GM19193 (cell line): ENCODE results near the gene EIF4A2.
A peak's percentile ranks its signal among the peaks of the same experiment; 100 is the strongest.

ENCODE experiments used
- POLR2A ChIP-seq: IDR thresholded peaks from 4 replicates; pipeline ENCODE4 v1.6.1; 2011; ENCODE audit not compliant: insufficient read depth, insufficient read length; ENCODE audit errors: extremely low read depth

EIF4A2 gene

GRCh38 chr3:186783058-186783730, at the start of gene EIF4A2:
Gene EIF4A2 (plus strand): TSS chr3:186783577. CDS start chr3:186783611, 34 bp downstream.
- peak; percentile 100 for TF ChIP-seq POLR2A

DNA sequence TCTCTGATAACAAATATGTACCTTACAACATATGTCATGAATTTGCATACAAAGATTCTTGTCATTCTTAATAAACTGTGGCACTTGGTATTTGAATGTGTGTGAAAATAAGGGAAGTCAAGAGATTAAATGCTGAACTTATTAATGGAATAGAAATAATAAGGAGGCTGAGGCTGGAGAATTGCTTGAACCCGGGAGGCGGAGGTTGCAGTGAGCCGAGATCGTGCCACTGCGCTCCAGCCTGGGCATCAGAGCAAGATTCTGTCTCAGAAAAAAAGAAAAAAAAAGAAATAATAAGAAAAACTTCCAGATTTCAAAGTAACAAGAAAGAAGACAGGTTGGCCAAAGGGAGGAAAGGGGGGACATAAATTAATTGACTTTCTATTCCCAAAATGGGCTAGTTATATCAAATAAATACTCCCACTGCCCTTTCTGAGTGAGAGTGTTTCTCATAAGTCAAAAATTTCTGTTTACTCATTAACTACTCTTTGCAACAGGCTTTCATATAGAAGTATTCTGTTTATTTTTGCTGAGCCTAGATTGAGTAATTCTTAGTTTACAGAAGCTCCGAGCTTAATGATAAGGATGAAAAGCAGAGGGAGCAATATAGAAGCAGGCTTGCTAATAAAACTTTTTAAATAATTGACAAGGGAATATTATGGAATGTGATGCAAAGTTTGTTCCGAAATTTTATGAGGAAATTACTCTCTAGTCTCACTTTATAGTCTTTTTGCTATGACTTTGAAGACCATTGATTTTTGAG, 40.6 kb upstream of the EIF4A2 start:
- no peak for TF ChIP-seq POLR2A

DNA sequence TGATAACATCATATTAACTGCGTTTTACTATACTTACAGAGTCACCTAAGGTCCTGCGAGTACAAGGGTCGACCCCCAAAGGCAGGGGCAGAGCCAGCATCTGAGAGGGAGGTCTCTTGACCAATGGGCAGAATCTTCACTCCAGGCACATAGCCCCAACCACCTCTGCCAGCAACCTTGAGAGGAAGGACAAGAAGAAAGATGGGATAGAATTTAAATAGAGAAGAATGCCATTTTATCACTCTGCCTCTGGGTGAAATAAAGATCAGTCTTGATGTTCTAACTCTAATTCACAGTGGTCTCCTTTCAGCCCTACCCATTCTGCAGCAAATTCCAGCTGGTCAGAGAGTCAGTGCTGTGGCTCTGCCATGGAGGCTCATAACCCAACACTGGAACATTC, 39.7 kb upstream of the EIF4A2 start:
- TF ChIP-seq POLR2A, result no peak

GRCh38 chr3:186746008-186746407, 37.4 kb upstream of the EIF4A2 start:
- no peak for TF ChIP-seq POLR2A

DNA sequence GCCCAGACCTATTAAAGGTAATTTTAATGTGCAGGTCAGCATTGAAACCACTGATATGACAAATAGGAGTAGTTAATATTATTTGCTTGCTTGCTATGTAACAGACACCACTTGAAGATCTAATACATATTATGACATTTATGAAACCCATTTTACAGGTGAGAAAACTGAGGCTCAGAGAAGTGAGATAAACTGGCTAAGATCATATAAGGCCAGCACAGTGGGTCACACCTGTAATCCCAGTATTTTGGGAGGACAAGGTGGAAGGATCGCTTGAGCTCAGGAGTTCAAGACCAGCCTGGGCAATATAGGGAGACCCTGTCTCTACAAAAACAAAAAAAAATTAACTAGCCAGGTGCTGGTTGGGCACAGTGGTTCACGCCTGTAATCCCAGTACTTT, 33.1 kb upstream of the EIF4A2 start:
- TF ChIP-seq POLR2A, result no peak

- no peak for TF ChIP-seq POLR2A
Observed at GRCh38 chr3:186751480-186751879, 31.9 kb upstream of the EIF4A2 start.

- TF ChIP-seq POLR2A, result no peak
Observed at GRCh38 chr3:186754006-186754405, 29.4 kb upstream of the EIF4A2 start.

DNA sequence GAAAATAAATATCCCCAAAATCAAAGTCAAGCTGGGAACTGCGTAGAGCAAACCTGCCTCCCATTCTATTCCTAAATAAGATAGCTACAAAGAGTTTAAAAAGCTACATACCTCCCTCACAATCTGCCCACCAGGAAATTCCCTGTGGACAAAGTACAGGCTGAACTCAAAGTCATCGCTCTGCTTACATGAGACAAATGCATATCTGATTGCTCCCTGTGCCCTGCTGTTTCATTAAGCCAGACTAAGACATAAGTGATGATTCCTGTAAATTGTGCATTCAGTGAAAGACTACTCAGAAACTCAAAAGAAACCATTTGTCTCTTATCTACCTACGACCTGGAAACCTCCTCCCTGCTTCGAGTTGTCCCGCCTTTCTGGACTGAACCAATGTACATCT, 28.5 kb upstream of the EIF4A2 start:
- TF ChIP-seq POLR2A, result no peak

GRCh38 chr3:186757214-186757613, 26.2 kb upstream of the EIF4A2 start:
- TF ChIP-seq POLR2A, result no peak

GRCh38 chr3:186757686-186758220, 25.6 kb upstream of the EIF4A2 start:
- TF ChIP-seq POLR2A, result no peak

DNA sequence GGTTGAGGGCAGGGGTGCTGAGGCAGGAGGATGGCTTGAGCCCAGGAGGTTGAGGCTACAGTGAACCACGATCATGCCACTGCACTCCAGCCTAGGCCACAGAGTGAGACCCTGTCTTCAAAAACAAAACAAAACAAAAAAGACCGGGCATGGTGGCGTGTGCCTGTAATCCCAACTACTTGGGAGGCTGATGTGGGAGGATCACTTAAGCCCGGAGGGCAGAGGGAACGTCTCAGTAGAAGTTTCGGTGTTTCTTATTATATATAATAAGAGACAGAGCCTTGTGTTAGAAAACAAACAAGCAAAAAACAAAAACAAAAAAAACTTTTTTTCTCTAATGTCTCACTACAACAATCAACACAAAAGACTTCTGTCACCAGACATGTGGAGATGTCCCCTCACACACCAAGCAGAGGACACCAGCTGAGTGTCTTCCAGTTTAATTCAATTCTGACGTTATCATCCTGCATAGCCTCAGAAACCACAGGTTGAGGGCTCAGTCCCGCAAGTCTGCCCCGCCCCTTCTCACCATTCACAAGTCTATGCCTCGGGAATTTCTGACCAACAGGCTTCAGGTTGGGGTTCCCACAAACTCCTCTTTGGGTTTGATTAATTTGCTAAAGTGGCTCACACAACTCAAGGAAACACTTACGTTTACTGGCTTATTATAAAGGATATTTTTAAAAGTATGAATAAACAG, 24.0 kb upstream of the EIF4A2 start:
- no peak for TF ChIP-seq POLR2A

- no peak for TF ChIP-seq POLR2A
Observed at GRCh38 chr3:186760141-186760833, 23.1 kb upstream of the EIF4A2 start.

- TF ChIP-seq POLR2A, result no peak
Observed at GRCh38 chr3:186760897-186761447, 22.4 kb upstream of the EIF4A2 start.

- no peak for TF ChIP-seq POLR2A
Observed at GRCh38 chr3:186772281-186772694, 11.1 kb upstream of the EIF4A2 start.

DNA sequence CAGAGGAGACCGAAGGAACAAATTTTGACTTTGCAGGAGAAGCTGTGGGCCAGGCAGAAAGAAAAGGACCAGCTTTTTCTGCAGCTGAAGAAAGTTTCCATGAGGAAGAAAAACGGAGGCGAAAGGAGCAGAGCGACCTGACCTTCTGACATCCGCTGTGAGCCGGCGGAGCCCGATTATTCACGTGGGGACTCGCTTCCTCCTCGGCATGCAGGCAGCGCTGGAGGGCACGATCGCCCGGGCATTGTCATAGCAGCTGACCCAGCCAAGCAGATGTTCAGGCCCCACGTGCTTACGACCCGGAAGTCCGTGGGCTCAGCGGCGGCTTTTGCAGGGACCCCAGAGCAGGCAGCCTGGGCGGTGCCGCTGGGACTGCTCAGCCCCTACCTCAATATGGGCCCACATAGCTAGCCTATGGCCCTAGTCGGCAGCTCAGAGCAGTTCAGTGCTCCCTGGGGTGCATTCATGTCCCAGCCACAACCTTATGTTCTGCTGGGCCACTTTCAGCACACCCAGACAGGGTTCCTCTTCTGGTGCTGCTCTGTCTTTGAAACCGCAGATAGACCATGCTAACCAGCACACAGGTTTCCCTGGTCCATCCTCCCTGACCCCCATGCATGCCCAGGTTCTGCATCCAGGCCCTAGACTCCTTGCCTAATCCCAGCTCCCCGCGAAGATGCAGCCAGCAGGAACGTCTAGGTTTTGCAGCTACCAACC, 10.5 kb upstream of the EIF4A2 start:
- TF ChIP-seq POLR2A, result peak; percentile 67

GRCh38 chr3:186775999-186776398, 7.4 kb upstream of the EIF4A2 start:
- no peak for TF ChIP-seq POLR2A
